ENCODE results near the gene NF2. TPM values are rescaled to one million over a fixed set of nuclear protein-coding genes. Genes with fewer than 3 reads are reported as not detected.

The NF2 gene
- total and polyA plus RNA-seq, 2 experiments from 2014 or later = 14.4 to 54.5 TPM

- TF ChIP-seq JUNB (IDR thresholded peaks at IDR 0.05; ENCODE audit: unreplicated experiment) (no peak), CREB1 (CRISPR knock-in tag; IDR thresholded peaks at IDR 0.05; ENCODE audit: low read depth) (no peak), ZNF462 (CRISPR knock-in tag; IDR thresholded peaks at IDR 0.05) (no peak), ZNF331 (CRISPR knock-in tag; IDR thresholded peaks at IDR 0.05; ENCODE audit: low read depth) (no peak), NANOG (IDR thresholded peaks at IDR 0.05; ENCODE audit: borderline replicate concordance) (no peak), EZH2 (IDR thresholded peaks at IDR 0.05; ENCODE audit: low read depth, unreplicated experiment) (no peak), EZH2phosphoT487 (IDR thresholded peaks at IDR 0.05; ENCODE audit: unreplicated experiment) (no peak), STAT1 (IDR thresholded peaks at IDR 0.05; ENCODE audit: unreplicated experiment) (no peak), ETS1 (IDR thresholded peaks at IDR 0.05) (no peak), ZNF114 (CRISPR knock-in tag; IDR thresholded peaks at IDR 0.05) (no peak), CTCF (conservative IDR thresholded peaks at IDR 0.05; ENCODE audit: low read depth in 2 of 2) (no peak), REST (IDR thresholded peaks at IDR 0.05; ENCODE audit: unreplicated experiment) (no peak)
- peaks cover 22% of the 10 kb centered on the region for H3K79me2 ChIP-seq (replicated peaks; ENCODE audit: insufficient read depth)
- no peak overlapping the region for H3K4me3 ChIP-seq
- H3K27ac Mint-ChIP-seq = no peak overlapping the region
- ATAC-seq (no peak), DNase-seq (ENCODE audit: low spot score) (no peak)
- H3K36me3 ChIP-seq (ENCODE audit: insufficient read depth) = no peaks in the 10 kb centered on the region
- no peaks in the 10 kb centered on the region for H3K27me3 ChIP-seq (ENCODE audit: insufficient read depth)
- H3K4me1 Mint-ChIP-seq = peaks cover 8% of the 10 kb centered on the region; the same call in 2 of the 3 replicates
- H4K20me1 ChIP-seq (replicated peaks; ENCODE audit: insufficient read depth) = peaks cover 14% of the 10 kb centered on the region; the same call in 1 of the 2 replicates
- H3K36me3 Mint-ChIP-seq (ENCODE audit: low read depth) = peaks cover 35% of the 10 kb centered on the region
- H3K4me2 ChIP-seq = no peak overlapping the region
- H3K4me3 Mint-ChIP-seq = no peak overlapping the region
- H2AFZ ChIP-seq = no peak overlapping the region
- H3K27ac ChIP-seq (ENCODE audit: low read depth) = no peak overlapping the region
- H3K4me1 ChIP-seq (ENCODE audit: insufficient read depth) = peaks cover 4% of the 10 kb centered on the region
- H3K9me3 Mint-ChIP-seq = peaks cover 7% of the 10 kb centered on the region; the same call in 2 of the 3 replicates
- H3K9me2 ChIP-seq (ENCODE audit: insufficient read depth) = no peaks in the 10 kb centered on the region
- H3F3A ChIP-seq (replicated peaks; ENCODE audit: low read depth) = 0 out of 2 replicates have a peak, but pooled peaks cover 5% of the 10 kb centered on the region
- H3K27me3 Mint-ChIP-seq (ENCODE audit: insufficient read depth, low read depth, poor library complexity) = peaks cover 3% of the 10 kb centered on the region
Measured at GRCh38 chr22:29638678-29639077, 35.2 kb downstream of the NF2 start.
